Stimulated activated CD8-positive, alpha-beta memory T cell treated with anti-CD3 and anti-CD28 coated beads, Interleukin-7, amount 100 ng/mL, for 4 hours (primary cell): ENCODE measurements around the gene SMYD3.

Source experiments
- DNase-seq, 2 donors: peaks; one replicate each; pipeline ENCODE4 v3.0.0-alpha.2; 2020; ENCODE audit warnings: low read depth in 2 of 2

Gene SMYD3

DNA sequence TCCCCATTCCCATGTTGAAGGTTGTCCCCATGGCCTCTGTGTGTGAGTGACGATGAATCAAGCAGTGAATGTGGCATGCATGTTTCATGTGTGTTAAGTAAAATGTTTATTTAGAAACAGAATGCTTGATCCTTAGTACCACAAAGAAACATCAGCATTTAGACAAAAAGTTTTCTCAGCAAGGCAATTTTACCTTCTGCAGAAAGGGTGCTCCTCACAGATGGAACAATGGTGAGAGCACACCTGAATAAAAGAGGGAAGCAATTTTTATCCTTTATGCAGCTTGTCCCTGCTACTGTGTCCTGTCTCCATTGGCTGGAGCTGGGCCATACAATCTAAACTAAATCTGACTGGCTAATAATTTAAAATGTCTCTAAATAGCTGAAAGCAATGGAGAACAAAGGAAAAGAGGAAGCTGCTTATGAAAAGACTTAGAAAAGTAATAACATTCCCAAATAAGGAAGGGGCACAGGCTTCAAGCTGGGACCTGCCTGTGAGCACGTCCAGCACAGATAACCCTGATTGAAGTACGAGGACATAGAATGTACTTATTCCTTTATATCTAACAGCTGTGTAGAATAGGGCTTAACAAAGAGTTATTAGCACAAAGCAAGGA lies 8.4 kb upstream of the SMYD3 start:
- no peak for DNase-seq

DNA sequence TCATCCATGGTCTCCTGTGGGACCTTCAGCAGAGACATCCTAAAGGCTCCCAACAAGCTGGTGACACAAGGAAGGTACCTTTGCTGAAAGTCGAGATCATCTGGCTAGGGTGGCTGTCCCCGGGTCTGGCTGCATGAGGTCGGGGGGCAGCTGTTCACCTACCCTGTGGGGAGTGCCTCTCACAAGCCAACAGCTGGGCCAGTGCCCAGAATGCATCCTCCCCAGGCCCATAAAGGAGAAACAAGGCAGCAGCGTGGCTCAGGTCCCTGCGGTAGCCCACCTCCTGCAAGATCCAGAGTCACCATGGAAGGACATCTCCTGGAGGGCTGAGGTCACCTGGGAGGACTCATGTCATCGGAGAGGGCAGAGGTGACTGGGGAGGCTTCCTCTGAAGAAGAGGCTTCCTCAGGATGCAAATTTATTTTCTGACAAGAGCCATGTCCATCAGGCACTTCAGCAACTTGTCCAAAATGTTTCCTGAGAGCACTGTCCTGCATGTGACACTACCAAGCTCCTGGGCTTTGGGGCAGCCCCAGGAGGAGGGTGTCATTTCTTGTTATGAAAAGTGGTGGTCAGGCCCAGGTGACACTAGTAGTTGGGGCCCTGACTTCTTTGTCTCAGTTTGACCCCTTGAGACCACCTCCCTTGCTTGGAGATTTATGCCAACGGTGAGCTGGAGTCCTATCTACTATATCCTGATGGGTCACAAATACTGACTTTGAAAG lies 6.7 kb upstream of the SMYD3 start:
- no peak for DNase-seq

DNA sequence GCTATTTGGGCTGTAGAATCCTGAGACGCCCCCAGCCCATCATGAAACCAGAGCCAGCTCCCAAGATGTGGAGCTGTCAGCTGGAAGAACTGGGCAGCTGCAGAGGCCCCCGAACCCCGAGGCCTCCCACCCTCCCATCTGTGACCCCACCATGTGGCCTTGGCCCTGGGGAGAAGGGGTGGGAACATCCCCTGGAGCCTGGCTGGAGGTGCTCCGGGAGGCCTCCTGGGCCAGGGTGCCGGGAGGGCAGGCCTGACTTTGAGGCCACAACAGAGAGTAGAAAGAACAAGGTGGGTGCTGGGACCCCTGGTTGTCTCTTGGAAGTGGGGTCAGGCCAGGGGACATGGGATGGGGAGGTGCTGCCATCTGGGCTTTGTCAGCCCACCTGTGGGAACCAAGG lies 6.0 kb upstream of the SMYD3 start:
- DNase-seq = no peak

DNA sequence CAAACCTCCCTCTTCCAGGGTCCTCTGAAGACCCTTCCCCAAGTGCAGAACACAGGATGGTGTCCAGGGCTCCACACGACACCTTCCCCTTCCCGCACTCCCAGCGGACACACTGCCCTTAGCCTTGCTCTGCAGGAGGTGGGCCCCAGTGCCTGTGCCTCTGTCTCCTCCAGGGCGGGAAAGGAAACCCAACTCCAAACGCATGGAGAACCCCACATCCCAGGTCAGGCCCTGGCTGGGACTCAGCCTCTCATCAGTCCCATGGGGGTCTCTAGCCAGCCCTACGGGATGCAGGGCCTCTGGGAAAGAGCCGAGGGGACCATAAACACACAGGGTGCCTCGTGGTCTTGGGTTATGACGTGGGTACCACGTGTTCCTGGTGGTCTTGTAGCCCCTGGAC lies 5.6 kb upstream of the SMYD3 start:
- DNase-seq = no peak

DNA sequence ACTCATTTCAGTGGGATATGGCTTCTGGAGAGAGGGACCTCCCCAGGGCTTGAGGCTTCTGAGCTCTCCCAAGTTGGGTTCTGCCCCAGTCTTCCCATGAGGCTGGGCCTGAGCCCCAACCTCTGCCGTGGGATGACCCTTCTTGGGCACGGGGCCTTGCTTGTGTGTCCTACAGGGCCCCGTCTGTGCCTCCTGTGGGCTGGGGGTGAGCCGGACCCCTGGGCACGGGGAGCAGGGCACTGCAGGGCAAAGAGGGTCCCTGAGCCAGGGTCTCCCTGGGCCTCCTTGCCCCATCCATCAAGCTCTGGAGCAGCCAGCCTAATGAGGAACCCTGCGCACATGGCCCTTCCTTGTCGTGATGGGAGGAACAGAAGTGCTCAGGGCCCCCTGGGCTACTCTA lies 5.2 kb upstream of the SMYD3 start:
- DNase-seq = no peak

DNA sequence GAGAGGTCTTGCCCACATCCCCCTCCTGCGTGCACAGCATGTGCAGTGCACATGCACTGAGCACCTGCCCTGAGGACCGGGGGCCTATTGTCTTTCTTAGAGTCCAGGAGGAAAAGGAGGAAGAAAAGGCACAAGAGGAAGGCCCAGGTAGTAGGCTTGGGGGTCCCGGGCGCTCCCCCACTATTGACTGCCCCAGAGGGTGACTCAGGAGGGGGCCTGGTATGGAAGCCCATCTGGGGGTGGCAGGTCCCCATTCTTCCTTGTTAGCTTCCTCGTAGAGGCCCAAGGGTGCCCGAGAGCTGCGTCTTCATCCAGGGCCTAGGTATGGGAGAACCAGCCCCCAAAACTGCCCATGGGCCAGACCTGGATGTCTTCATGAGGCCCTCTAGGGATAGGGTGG lies 4.1 kb upstream of the SMYD3 start:
- no peak for DNase-seq

DNA sequence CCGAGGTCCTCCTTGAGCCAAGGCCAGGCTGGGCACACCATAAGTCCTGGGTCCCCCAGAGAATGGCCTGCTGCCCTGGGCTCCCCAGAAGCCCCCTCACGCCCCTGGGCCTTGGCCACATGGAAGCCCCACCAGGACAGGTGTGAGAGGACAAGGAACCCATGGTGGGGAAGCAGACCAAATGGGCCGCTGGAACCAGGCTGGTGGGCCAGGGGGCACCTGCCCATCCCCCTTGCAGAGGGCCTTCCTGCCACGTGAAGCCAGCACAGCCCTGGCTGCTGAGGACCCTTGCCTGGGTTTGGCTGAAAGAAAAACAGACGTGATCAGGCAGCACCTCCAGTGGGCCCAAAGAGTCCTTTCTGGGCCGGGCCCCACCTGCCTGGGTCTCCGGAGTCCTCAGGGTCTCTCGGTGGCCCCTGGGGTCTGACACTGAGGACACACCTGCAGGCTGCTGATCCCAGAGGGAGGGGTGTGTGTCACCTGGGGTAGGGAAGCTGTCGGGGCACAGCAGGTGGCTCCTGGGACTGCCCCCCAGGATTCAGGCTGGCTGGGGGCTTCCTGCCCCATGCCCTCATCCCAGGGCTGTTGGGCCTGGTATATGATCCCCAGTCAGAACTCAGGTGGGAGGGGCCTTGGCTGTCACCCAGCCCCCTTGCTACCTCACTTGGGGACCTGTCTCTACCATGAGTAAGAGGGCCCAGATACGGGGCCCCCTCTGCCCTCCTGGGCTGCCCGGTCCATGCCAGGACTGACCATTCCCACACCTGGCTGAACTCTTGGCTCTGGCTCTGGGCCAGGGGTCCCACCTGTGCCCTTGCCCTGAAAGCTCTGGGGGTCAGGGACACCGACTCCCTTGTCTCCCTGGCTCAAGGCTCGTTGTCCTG lies 3.3 kb upstream of the SMYD3 start:
- no peak for DNase-seq

DNA sequence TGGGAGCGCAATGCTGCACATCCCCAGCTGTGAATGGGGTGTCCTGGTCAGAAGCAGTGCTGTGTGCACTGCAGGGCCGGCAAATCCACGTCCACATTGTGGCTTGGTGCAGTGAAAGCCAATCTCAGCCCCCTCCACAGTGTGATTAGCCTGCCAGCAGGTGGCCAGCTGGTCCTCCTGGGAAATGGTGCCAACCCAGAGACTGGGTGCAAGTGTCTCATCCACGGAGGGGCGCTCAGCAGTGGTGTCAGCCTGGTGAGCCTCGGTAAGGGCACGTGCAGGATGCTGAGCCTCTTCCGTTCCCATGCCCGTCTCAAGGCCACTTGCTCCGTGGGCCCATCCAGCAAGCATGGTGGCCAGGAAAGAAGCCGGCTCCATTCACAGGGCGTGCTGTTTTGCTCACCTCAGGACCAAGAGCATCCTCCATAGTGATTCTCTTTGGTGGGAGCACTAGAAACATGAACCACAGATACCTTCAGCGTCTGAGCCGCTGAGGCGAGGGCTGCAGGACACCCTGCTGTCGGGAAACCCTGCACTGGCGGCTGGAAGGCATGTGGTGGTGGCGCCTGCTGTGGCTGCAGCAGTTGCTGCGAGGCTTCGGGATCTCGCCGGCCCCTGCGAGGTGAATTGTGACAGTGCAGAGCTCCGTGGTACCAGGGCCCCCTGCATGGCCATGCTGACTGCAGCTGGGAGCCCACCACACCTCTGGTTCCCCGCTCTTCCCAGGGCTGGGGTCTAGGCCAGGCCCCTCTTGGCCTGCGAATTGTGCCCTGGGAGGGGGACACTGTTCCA lies 2.0 kb upstream of the SMYD3 start:
- DNase-seq = no peak

DNA sequence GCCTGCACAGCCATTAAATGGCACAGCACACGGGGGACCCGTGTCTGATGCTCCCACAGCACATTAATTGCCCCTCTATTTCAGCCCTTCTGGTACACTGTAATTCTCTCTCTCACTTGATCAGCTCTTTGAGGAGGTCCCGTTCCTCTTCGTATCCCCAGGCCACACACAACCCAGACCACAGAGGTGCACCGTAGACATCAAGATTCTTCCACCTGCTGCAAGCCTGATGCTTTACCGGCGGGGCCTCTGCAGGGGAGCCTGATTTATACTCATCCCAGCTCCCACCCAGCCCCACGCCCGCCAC lies 759 bp downstream of the SMYD3 start:
- no peak for DNase-seq

DNA sequence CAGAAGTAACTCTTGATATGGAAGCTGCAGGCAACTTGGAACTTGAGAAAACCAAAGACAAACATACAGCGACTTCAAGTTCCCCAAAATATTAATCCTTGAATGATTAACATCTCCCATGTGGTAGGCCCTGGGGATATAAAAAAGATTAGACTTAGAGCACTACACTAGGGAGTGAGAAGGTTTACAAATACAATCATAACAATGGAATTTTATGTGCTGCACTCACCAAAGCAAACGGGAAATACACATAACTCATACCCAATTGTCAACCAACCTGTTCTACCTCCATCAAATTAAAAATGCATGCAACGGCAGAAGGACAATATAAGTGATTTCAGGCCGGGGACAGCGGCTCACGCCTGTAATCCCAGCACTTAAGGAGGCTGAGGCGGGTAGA lies 3.7 kb downstream of the SMYD3 start:
- DNase-seq = no peak

DNA sequence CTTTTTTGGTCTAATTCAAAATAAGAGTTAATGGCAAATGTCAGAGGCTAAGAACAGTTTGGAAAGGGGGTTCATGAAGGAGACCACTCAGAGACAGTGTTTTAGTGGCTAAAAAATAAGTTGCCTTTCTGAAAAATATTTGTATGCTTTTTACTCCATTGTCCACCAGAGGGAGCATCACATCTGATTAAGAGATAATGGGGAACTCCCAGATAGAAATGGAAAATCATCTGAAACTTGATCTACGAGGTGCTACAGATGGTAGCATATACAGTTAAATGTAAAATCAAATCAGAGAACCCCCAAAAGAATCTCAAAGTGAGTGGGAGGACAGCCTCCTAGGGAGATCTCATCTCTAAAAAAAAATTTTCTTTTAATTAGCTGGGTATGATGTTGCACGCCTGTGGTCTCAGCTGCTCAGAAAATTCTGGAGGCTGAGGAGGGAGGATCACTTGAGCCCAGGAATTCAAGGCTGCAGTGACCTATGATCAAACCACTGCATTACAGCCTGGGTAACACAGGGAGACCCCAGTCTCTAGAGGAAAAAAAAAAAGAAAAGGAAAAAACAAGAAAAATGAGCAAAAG lies 9.7 kb downstream of the SMYD3 start:
- no peak for DNase-seq

DNA sequence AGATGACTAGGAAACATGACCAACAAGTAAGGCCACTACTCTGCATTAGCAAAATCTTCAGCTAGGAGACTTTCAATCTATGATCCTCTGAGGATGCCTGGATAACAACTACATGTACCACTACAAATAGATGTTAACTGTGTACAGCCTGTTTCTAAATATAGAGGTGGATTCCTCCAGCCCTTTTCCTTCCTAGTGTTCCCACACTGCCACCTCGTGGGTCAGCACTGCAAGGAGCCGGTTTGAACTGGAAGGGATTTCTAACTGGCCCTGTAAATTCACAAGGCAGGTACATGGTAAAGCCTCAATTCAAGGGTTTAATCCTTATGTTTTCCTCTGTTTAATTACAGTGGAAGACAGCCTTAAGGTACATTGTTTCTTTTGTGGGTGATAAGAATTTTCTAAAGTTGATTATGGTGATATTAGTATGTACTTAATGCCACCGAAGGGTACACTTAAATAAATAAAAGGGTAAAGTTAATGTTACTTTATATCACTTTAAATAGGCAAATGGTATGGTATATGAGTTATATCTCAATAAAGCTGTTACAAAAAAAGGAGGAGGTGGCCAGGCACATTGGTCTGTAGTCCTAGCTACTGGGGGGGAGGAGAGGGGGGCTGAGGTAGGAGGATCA lies 14.4 kb downstream of the SMYD3 start:
- DNase-seq = no peak

DNA sequence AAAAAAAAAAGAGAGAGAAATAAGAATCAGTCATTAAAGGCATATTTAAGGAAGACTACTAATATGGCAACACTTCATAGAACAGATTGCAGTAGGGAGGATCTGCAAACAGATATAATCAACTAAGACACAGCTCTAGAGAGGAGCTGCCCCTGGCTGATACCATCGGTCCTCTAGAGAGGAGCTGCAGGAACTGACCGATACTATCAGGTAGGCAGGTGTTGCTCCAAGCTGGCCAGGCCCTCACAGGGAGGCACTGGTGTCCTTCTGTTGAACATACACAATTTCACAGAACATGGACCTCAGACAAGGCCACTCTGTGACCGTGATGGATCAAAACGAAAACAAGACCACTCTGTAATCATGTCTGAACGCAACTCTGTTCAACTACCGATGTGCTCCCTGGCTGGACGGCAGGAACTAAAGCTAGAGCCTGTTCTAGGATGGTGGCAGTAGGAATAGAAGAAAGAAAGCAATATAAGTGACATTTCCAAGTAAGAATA lies 15.5 kb downstream of the SMYD3 start:
- DNase-seq = no peak

DNA sequence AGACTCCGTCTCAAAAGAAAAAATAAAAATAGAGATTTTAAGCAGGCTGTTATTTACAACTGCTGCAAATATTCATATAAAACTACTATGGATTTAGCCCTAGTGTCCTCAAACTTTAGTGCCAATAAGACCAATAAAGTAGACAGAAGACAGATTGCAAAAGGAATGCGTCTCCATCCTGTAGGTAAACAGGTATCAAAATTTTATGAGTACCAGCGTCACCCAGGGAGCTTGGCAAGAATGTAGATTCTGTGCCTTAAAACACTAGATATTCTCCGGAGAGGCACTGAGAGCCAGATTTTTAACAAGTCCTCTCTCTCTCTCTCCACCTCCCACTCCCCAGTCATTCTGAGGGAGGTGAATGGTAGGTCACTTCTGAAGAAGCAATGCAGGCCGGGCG lies 18.4 kb downstream of the SMYD3 start:
- no peak for DNase-seq

DNA sequence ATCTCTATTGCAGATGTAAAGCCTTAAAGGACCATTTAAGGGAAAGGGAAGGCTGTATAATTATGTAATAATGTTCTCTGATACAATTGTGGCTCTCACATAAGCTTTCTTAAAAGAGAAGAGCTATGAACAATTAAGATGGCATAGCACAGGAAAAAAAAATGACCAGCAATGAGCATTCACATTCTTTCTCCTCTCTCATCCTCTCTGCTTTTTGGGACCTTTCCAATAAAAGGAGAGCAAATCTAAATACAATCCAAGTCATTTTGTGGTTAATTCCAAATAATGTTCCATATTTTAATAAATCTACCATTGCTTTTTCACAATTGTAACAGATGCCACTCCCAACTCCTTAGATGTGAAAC lies 23.5 kb downstream of the SMYD3 start:
- no peak for DNase-seq

DNA sequence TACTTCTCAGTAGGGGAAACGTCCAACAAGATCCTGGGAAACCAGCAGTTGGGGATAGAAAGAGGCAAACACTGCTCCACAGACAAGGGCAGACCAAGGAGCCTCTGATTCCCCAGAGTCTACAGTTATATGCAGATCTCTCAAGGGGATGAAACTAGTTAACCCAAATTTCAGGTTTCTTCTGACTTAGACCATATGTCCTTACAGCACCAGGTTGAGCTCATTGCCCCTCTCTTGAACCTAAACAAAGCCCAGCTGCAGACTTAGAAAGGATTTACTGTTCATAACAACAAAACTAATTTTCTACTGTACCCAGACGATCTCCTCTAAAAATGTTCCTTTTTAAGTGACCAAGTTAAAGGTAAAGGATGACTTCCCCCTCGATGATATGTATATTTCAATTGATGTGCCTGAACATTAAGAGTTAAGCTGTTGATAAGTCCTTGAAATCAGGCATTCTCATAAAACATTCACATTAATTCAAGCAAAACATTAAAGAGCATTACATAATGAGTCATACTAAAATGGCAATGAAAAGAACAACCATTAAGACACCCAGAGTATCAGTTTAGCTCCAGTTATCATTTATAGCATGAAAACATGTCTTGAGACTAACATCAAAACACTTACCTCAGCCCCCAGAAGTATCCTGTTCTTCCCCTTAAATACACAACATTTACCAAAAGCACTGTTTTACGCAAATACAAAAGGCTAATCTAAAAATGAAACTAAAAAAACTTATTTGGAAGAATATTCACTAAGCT lies 24.1 kb downstream of the SMYD3 start:
- DNase-seq = no peak

DNA sequence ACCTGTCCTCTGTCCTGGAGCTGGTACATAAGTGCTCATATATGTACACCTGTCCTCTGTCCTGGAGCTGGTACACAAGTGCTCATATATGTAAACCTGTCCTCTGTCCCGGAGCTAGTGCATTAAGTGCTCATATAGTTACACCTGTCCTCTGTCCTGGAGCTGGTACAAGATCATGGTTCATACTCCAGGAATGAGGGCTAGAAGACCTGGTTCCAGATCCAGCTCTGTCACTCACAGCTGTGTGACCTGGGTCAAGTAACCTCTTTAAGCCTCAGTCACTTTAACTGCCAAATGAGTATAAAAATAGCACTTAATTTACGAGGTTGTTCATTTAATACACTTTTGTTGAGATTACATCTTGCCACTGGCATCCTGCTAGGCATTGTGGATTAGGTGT lies 28.0 kb downstream of the SMYD3 start:
- DNase-seq = no peak

DNA sequence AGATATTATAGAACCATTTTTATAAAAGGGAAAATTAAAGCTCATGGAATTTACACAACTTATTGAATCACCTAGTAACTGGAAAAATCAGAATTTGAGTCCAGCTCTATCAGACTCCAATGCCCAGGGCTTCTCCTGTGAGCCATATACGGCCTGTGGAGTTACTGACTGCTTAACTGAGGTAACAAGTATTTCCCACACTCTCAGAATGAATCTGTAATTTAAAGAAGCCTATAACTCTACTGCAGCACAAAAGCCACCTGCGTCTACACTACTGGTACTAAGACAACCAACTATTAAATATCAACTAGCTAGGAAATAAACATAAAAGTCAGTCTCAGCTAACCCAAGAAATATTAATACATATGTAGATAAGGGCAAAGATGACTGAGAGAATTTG lies 29.4 kb downstream of the SMYD3 start:
- DNase-seq = no peak

DNA sequence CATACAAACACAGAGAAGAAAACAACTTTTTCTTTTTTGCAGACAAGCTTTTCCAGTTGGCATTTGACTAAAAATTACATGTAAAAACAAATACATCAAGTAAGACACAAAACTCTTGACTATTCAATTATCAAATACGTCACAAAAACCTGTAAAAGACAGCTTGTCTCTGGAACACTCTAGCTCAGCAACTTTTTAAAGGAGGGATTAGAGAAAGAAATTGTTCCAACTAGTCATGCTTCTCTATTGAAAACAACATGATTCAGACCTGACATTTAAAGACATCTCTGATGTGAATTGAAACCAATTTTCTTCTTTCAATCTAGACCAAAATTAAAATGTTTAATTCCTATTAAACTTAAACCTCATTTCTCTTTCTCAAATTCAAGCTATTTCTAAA lies 30.3 kb downstream of the SMYD3 start:
- DNase-seq = no peak

DNA sequence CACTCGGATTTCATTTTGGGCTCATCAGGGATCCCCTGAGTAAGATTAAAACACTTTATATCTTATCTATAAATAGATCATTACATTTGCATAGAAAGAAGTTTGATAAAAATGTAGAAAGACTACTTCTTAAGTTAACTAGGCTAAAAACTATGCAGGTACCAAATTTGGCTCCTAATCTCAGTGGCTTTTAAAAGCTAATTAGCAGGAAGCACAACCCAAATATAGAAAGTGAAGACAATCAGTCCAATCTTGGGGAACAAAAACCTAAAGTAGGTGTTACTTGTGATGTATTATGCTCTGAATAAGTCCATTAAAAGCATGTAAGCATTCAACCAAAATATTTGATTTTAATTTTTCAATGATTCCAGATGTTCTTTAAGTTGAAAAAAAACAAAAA lies 35.4 kb downstream of the SMYD3 start:
- no peak for DNase-seq

DNA sequence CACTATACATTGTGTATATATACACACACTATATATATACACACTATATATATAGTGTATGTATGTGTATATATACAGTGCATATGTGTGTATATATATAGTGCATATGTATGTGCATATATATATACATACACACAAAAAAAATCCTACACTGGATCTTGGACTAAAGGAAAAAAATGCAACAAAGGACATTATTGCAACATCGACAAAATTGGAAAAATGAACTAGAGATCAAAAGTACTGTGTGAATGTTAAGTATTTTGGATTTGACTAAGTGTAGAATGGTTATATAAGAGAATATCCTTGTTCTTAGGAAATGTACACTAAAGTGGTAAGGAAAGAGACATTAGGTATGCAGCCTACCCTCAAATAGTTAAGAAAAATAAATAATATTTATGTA lies 36.5 kb downstream of the SMYD3 start:
- no peak for DNase-seq
